ENCODE measurements around the gene ZNF135. TPM values are rescaled to one million over a fixed set of nuclear protein-coding genes. Genes with fewer than 3 reads are reported as not detected.

Gene ZNF135
- total RNA-seq (10 to 100 TPM in 6 of 7 donors, 1 to 10 TPM in 1; 9.0 to 17.5 (median 15.7) TPM), polyA plus RNA-seq (10 to 100 TPM; 11.4 to 12.0 TPM)
- long read RNA-seq, donor 1, transcript ZNF135-203 (4 exons, 3,346 nt): major isoform, 6 of 81 reads
- long read RNA-seq, donor 1, partial matches to known transcripts: 38 of 81 reads
- long read RNA-seq, donor 1, other reads (novel, unspliced or antisense): 32 of 81 reads
- long read RNA-seq, donor 2, partial matches to known transcripts: 0 of 1 reads
- long read RNA-seq, donor 2, other reads (novel, unspliced or antisense): 0 of 1 reads
- long read RNA-seq, donor 3, partial matches to known transcripts: 6 of 25 reads
- long read RNA-seq, donor 3, other reads (novel, unspliced or antisense): 14 of 25 reads

GRCh38 chr19:58059003-58059670 is at the start of gene ZNF135:
Gene ZNF135 (plus strand): TSS chr19:58059282. CDS start chr19:58060003, 721 bp downstream.
- DNase-seq: peak; percentile 91 to 95 (median 93)
- peaks cover 0 to 15% of the 10 kb centered on the region in 2 donors for H3K9me3 ChIP-seq
- peak within 1 kb of the TSS; percentile 62 for H3K4me3 ChIP-seq
- no peaks in the 10 kb centered on the region for H3K36me3 ChIP-seq
- intact Hi-C loops (cut with DNase I): no loop called here
- peaks cover 6% of the 10 kb centered on the region for H3K4me1 ChIP-seq (ENCODE audit: insufficient read depth)
- H3K27me3 ChIP-seq: no peaks in the 10 kb centered on the region
- peak; percentile 38 for TF ChIP-seq POLR2A (IDR thresholded peaks at IDR 0.05)
- TF ChIP-seq EP300 (IDR thresholded peaks at IDR 0.05): no peak
- peak within 1 kb of the TSS; percentile 92 to 94 for H3K27ac ChIP-seq
- 0 to 5% (median 1%) methylated on average over 17 to 62 of the region's 62 CpGs for WGBS, 3 donors

- 2 to 4% (median 4%) methylated on average over 18 to 21 of the region's 21 CpGs for WGBS, 3 donors
- Histone ChIP-seq H3K36me3 (no peaks in the 10 kb centered on the region), H3K27me3 (no peaks in the 10 kb centered on the region), H3K27ac (no peak overlapping the region), H3K9me3 (peaks cover 0 to 32% of the 10 kb centered on the region in 2 donors), H3K4me3 (peak overlapping the region; percentile 35), H3K4me1 (ENCODE audit: insufficient read depth) (no peaks in the 10 kb centered on the region)
- TF ChIP-seq POLR2A (IDR thresholded peaks at IDR 0.05) (no peak), EP300 (IDR thresholded peaks at IDR 0.05) (no peak), CTCF (IDR thresholded peaks at IDR 0.05) (no peak)
- no peak for DNase-seq
- intact Hi-C loops (cut with DNase I): loop anchor here in 1 of 4 donors (10.0 kb wide), 1 partner anchor 146 kb away; the partner anchor contains the start of gene ZNF329
These were observed 49.8 kb upstream of the ZNF135 start for GRCh38 chr19:58009301-58009665.

- intact Hi-C loops (cut with DNase I): loop anchor here in 1 of 4 donors (10.0 kb wide), 1 partner anchor 145 kb away; the partner anchor contains the start of gene ZNF329
- Histone ChIP-seq H3K9me3 (peaks cover 0 to 28% of the 10 kb centered on the region in 2 donors), H3K36me3 (no peaks in the 10 kb centered on the region), H3K4me3 (peak overlapping the region; percentile 35), H3K27me3 (no peaks in the 10 kb centered on the region), H3K27ac (no peak overlapping the region), H3K4me1 (ENCODE audit: insufficient read depth) (no peaks in the 10 kb centered on the region)
- peak; percentile 37 for TF ChIP-seq POLR2A (IDR thresholded peaks at IDR 0.05)
- no peak for TF ChIP-seq CTCF (IDR thresholded peaks at IDR 0.05)
- WGBS, 3 donors: 12 to 48% (median 15%) methylated on average over 13 to 41 of the region's 41 CpGs
- DNase-seq: peak; percentile 76 to 87 (median 83)
These were observed 49.3 kb upstream of the ZNF135 start for GRCh38 chr19:58009666-58010301.

- 54 to 88% (median 81%) methylated on average over 22 of the region's 22 CpGs for WGBS, 3 donors
- Histone ChIP-seq H3K27ac (no peak overlapping the region), H3K4me1 (ENCODE audit: insufficient read depth) (no peaks in the 10 kb centered on the region), H3K4me3 (no peak overlapping the region), H3K36me3 (no peaks in the 10 kb centered on the region), H3K9me3 (peaks cover 0 to 28% of the 10 kb centered on the region in 2 donors), H3K27me3 (no peaks in the 10 kb centered on the region)
- TF ChIP-seq POLR2A (IDR thresholded peaks at IDR 0.05): no peak
- TF ChIP-seq EP300 (IDR thresholded peaks at IDR 0.05): no peak
- no peak for TF ChIP-seq CTCF (IDR thresholded peaks at IDR 0.05)
- intact Hi-C loops (cut with DNase I): no loop called here
- no peak for DNase-seq
These were observed 48.6 kb upstream of the ZNF135 start for GRCh38 chr19:58010507-58010906.
